K562 (cell line): ENCODE data around the gene EHBP1L1. TPM values are rescaled to one million over a fixed set of nuclear protein-coding genes. Genes with fewer than 3 reads are reported as not detected.

Experiments used
- ATAC-seq: fragments of 200-7000 bp; cut with Tn5 transposase; 3 replicates; pipeline ENCODE4 v1.9.1; 2020; ENCODE audit warnings: moderate library complexity
- BruUV-seq: library from RNA; stranded (reverse); fragments of 400-500 nt; replicated peaks from 2 replicates; lab custom pipeline; 2021; lab: Mats Ljungman, UMichigan
- CTCF ChIA-PET: fragments of 300-600 bp; formaldehyde crosslinking; extraction: SDS; loops from one replicate; lab custom pipeline; 2021; ENCODE audit warnings: low intra/inter-chr PET ratio; lab: Yijun Ruan, JAX
- POLR2A ChIA-PET: fragments of 300-600, 350-650 bp; sonication (Branson Sonifier 250); formaldehyde crosslinking; extraction: SDS; loops from one replicate; lab custom pipeline; 2021; ENCODE audit warnings: antibody characterized with exemption, inconsistent platforms; lab: Yijun Ruan, JAX
- DNase-seq, 4 experiments: peaks; one replicate each; pipeline versions ENCODE4 v3.0.0 to v3.0.0-alpha.2; 2011 to 2018; ENCODE audit warnings: low spot score in 3 of 4, mixed read lengths in 3 of 4; ENCODE audit errors: extremely low read depth in 1 of 4
- FAIRE-seq: peaks from 2 replicates; lab custom pipeline; 2011; peaks lifted over from hg19 to GRCh38; lab: Jason Lieb, UNC
- H2AFZ ChIP-seq: 2 replicates; pipeline ENCODE4 v1.6.0; 2011; ENCODE audit warnings: low read depth, low read length, control low read depth, inconsistent platforms
- H3K27ac ChIP-seq: fragments of 200-600 bp; 3 replicates; pipeline ENCODE4 v1.8.0; 2011; ENCODE audit warnings: low read depth, mild to moderate bottlenecking, control low read depth, inconsistent platforms, low read length, moderate library complexity, mixed read lengths; ENCODE audit errors: extremely low read depth
- H3K27me3 ChIP-seq, 2 experiments: fragments of 300-600 bp in 1 of 2; 2 replicates in 1 of 2; 3 replicates in 1 of 2; pipeline versions ENCODE4 v1.6.0 to v1.8.0; 2011; ENCODE audit warnings: inconsistent platforms in 2 of 2, low read length in 2 of 2, mild to moderate bottlenecking in 1 of 2, mixed read lengths in 1 of 2, moderate library complexity in 1 of 2; ENCODE audit not compliant: control insufficient read depth in 2 of 2, insufficient read depth in 2 of 2
- H3K36me3 ChIP-seq: fragments of 300-600 bp; 3 replicates; pipeline ENCODE4 v1.8.0; 2011; ENCODE audit warnings: mild to moderate bottlenecking, low read length, inconsistent platforms; ENCODE audit not compliant: control insufficient read depth, insufficient read depth
- H3K4me1 ChIP-seq, 2 experiments: fragments of 200-600 bp in 1 of 2; replicated peaks in 1 of 2; 2 replicates in 1 of 2; 3 replicates in 1 of 2; pipeline versions ENCODE4 v1.5.1 to v1.8.0; 2011; ENCODE audit warnings: inconsistent platforms in 2 of 2, low read length in 2 of 2, mild to moderate bottlenecking in 1 of 2, mixed read lengths in 1 of 2, moderate library complexity in 1 of 2; ENCODE audit not compliant: control insufficient read depth in 2 of 2, insufficient read depth in 2 of 2
- H3K4me2 ChIP-seq: 2 replicates; pipeline ENCODE4 v1.6.1; 2011; ENCODE audit warnings: low read length, control low read depth, inconsistent platforms, mixed read lengths; ENCODE audit not compliant: insufficient read depth
- H3K4me3 ChIP-seq: fragments of 200-600 bp; sonication (generic), shearing (Covaris generic); 2 replicates; pipeline ENCODE4 v1.5.1; 2016; ENCODE audit warnings: control low read depth, inconsistent platforms
- H3K79me2 ChIP-seq: fragments of 200-600 bp; 3 replicates; pipeline ENCODE4 v1.8.0; 2011; ENCODE audit warnings: low read length, inconsistent platforms; ENCODE audit not compliant: control insufficient read depth, insufficient read depth
- H3K9ac ChIP-seq, 2 experiments: 2 replicates each; pipeline versions ENCODE4 v1.6.0 to v1.6.1; 2011; ENCODE audit warnings: low read depth in 2 of 2, low read length in 2 of 2, control low read depth in 1 of 2, inconsistent platforms in 1 of 2, mild to moderate bottlenecking in 1 of 2, mixed read lengths in 1 of 2; ENCODE audit not compliant: insufficient read depth in 1 of 2
- H3K9me1 ChIP-seq: one replicate; pipeline ENCODE4 v1.6.0; 2011; ENCODE audit warnings: inconsistent platforms, mild to moderate bottlenecking, low read length, moderate library complexity; ENCODE audit not compliant: control insufficient read depth, insufficient read depth
- H3K9me3 ChIP-seq: replicated peaks from 2 replicates; pipeline ENCODE4 v1.5.1; 2011; ENCODE audit warnings: low read depth, low read length, inconsistent platforms; ENCODE audit not compliant: control insufficient read depth, insufficient read depth
- H4K20me1 ChIP-seq: replicated peaks from 2 replicates; pipeline ENCODE4 v1.6.1; 2011; ENCODE audit warnings: low read length, inconsistent platforms, mixed read lengths; ENCODE audit not compliant: control insufficient read depth, insufficient read depth
- CCNT2 ChIP-seq: IDR thresholded peaks from 2 replicates; pipeline ENCODE4 v1.6.1; 2011; ENCODE audit warnings: borderline replicate concordance, low read depth, mild to moderate bottlenecking, moderate library complexity, mixed read lengths, low read length; ENCODE audit not compliant: insufficient read length; ENCODE audit errors: extremely low read depth
- CHD1 ChIP-seq: fragments of 200-600 bp; sonication (generic); IDR thresholded peaks from one replicate; pipeline ENCODE4 v1.6.1; 2012; ENCODE audit warnings: mild to moderate bottlenecking, moderate library complexity, low read length, inconsistent platforms
- ETV6 ChIP-seq, 3 experiments: fragments of 150-350 bp in 1 of 3; sonication (generic) in 1 of 3; formaldehyde crosslinking in 1 of 3; IDR thresholded peaks; 2 replicates each; pipeline versions ENCODE4 v1.6.1 to v1.8.0; 2014 to 2022; ENCODE audit warnings: borderline replicate concordance in 2 of 3, low read depth in 2 of 3, antibody characterized with exemption in 1 of 3, low read length in 1 of 3, mild to moderate bottlenecking in 1 of 3, missing genetic modification reagents in 1 of 3
- KAT7 ChIP-seq: sonication (generic); formaldehyde crosslinking; IDR thresholded peaks from 2 replicates; pipeline ENCODE4 v1.8.0; 2022; ENCODE audit warnings: missing genetic modification reagents, mild to moderate bottlenecking, borderline replicate concordance
- PHF20 ChIP-seq: fragments of 450-650 bp; IDR thresholded peaks from 2 replicates; pipeline ENCODE4 v1.6.1; 2018; ENCODE audit not compliant: partially characterized antibody
- RB1 ChIP-seq: fragments of 450-650 bp; IDR thresholded peaks from 2 replicates; pipeline ENCODE4 v1.6.1; 2017; ENCODE audit warnings: low read depth, mild to moderate bottlenecking
- RBFOX2 ChIP-seq: fragments of 200-400 bp; formaldehyde crosslinking; IDR thresholded peaks from 2 replicates; pipeline ENCODE4 v1.6.1; 2017; ENCODE audit warnings: low read depth, mild to moderate bottlenecking, low read length, moderate library complexity
- SAP30 ChIP-seq: fragments of 200-600 bp; sonication (generic); IDR thresholded peaks from 2 replicates; pipeline ENCODE4 v1.6.1; 2012; ENCODE audit warnings: borderline replicate concordance, low read depth, mild to moderate bottlenecking, moderate library complexity, low read length, control low read depth, inconsistent platforms; ENCODE audit not compliant: insufficient read depth, poor library complexity, severe bottlenecking
- SIN3B ChIP-seq: fragments of 450-650 bp; IDR thresholded peaks from 2 replicates; pipeline ENCODE4 v1.6.1; 2017; ENCODE audit warnings: low read depth, mild to moderate bottlenecking, moderate library complexity
- SMARCA4 ChIP-seq: fragments of 450-650 bp; IDR thresholded peaks from 2 replicates; pipeline ENCODE4 v1.6.1; 2016
- VEZF1 ChIP-seq: fragments of 200-800 bp; sonication (Bioruptor generic); IDR thresholded peaks from 2 replicates; pipeline ENCODE4 v1.6.1; 2017; ENCODE audit warnings: missing genetic modification characterization, missing compliant biosample characterization
- YY1 ChIP-seq, 3 experiments: IDR thresholded peaks; 2 replicates each; pipeline ENCODE4 v1.6.1; 2011; ENCODE audit warnings: low read length in 2 of 3, mild to moderate bottlenecking in 2 of 3, moderate library complexity in 2 of 3, borderline replicate concordance in 1 of 3, control low read depth in 1 of 3, low read depth in 1 of 3; ENCODE audit not compliant: insufficient read depth in 3 of 3, insufficient replicate concordance in 2 of 3, control insufficient read depth in 1 of 3, insufficient read length in 1 of 3; ENCODE audit errors: extremely low read depth in 1 of 3
- WGBS: fragments of 100-300 bp; shearing (Covaris generic); methylation state at CpG from one replicate; pipeline ENCODE4 v1.1.6; 2016; ENCODE audit warnings: low coverage, mixed read lengths; ENCODE audit not compliant: insufficient coverage; ENCODE audit errors: missing lambda C conversion rate; 5-methylcytosine and 5-hydroxymethylcytosine counted together
- in situ Hi-C: fragments of 300-500 bp; cut with MboI; formaldehyde crosslinking; loops from 4 replicates; pipeline ENCODE4 v1.15.0; 2018; ENCODE audit warnings: inconsistent platforms, mixed read lengths
- intact Hi-C: fragments of 100-400 bp; cut with micrococcal nuclease; formaldehyde crosslinking; loops from 2 replicates; pipeline ENCODE4 v1.14.2; 2022
- polyA plus RNA-seq, 8 experiments: library from polyadenylated mRNA; depleted of rRNA in 4 of 8; stranded (reverse) in 5 of 8; unstranded in 3 of 8; fragments of >200 nt; fragmentation: Nextera tagmentation in 2 of 8; fragmentation: Illumina TruSeq in 1 of 8; extraction: Ambion mirVana in 2 of 8; extraction: Trizol in 1 of 8; gene quantifications; 2 replicates each; pipeline versions ENCODE4 v1.2.1 to v1.2.3, GENCODE V29; 2011 to 2014; ENCODE audit warnings: inconsistent platforms in 1 of 8, missing spikeins in 1 of 8
- total RNA-seq, 7 experiments: library from RNA; depleted of rRNA in 6 of 7; stranded (reverse); fragments of >200 nt in 6 of 7; fragmentation: Illumina TruSeq in 2 of 7; extraction: Trizol in 2 of 7; gene quantifications; 2 replicates each; pipeline versions ENCODE4 v1.2.1 to v1.2.3, GENCODE V29; 2011 to 2021; ENCODE audit warnings: low replicate concordance in 1 of 7
- TF ChIP-seq, protein P1 (sequence below): conservative IDR thresholded peaks from 2 replicates; pipeline ENCODE4 v1.6.1; 2011; ENCODE audit warnings: low read depth, mild to moderate bottlenecking, low read length; ENCODE audit not compliant: control insufficient read depth
- TF ChIP-seq, protein P2 (sequence below): fragments of 250-450 bp; sonication (Bioruptor Pico); IDR thresholded peaks from 2 replicates; pipeline ENCODE4 v1.8.0; 2021; ENCODE audit warnings: mild to moderate bottlenecking, moderate library complexity

The EHBP1L1 gene
- total and polyA plus RNA-seq, 9 of the 15 experiments (the other 6 are each of a cell fraction or from before 2014, with no cell fraction given) = 0.03 to 87.1 (median 26.3) TPM

GRCh38 chr11:65615950-65616574 lies 40.2 kb downstream of the EHBP1L1 start:
- Histone ChIP-seq H3K79me2 (peaks cover 64% of the 10 kb centered on the region), H3K4me3 (peak overlapping the region; percentile 94), H2AFZ (peak overlapping the region; percentile 72; the same call in 1 of the 2 replicates), H3K27ac (peak overlapping the region; percentile 74), H3K4me1 (peaks cover 28 to 76% of the 10 kb centered on the region in 2 experiments), H3K27me3 (no peaks in the 10 kb centered on the region), H3K4me2 (peak overlapping the region; percentile 90), H3K36me3 (peaks cover 53% of the 10 kb centered on the region; the same call in 2 of the 3 replicates), H3K9me1 (no peaks in the 10 kb centered on the region), H3K9ac (peak overlapping the region; percentile 85 to 97), H4K20me1 (no peaks in the 10 kb centered on the region; the same call in 1 of the 2 replicates), H3K9me3 (no peaks in the 10 kb centered on the region)
- POLR2A ChIA-PET = interaction anchor here (0.5 to 2.0 kb wide), 12 partner anchors 10 to 275 kb away, joined by 3 to 18 read pairs (median 6); partner anchors contain the start of genes KCNK7 and MALAT1
- peak; percentile 42 for ATAC-seq
- WGBS = under 1% methylated on average over 18 of the region's 50 CpGs
- DNase-seq = peak; percentile 81 to 97 (median 93)
- intact Hi-C loops = loop anchor here (2.0 kb wide), 1 partner anchor 21 kb away; no protein-coding TSS in a partner anchor
- CTCF ChIA-PET = no interaction called here
- FAIRE-seq = no peak
- no TSS peak for BruUV-seq
- in situ Hi-C loops = no loop called here
- TF ChIP-seq SIN3B (0 out of 2 replicates have a peak, but pooled peaks have one; percentile 6), YY1 (IDR thresholded peaks at IDR 0.05; ENCODE audit: borderline replicate concordance in 1 of 3, control insufficient read depth in 1 of 3, extremely low read depth in 1 of 3, insufficient read depth in 3 of 3, insufficient read length in 1 of 3, insufficient replicate concordance in 2 of 3, low read depth in 1 of 3, low read length in 2 of 3) (peak in 1 of 3 experiments; percentile 48), PHF20 (peak; percentile 29), RB1 (0 out of 2 replicates have a peak, but pooled peaks have one; percentile 46), CHD1 (peak; percentile 98), SMARCA4 (no peak), ETV6 (IDR thresholded peaks at IDR 0.05; ENCODE audit: borderline replicate concordance in 1 of 2, low read depth in 2 of 2, low read length in 1 of 2) (no peak), ETV6 (CRISPR knock-in tag; IDR thresholded peaks at IDR 0.05; ENCODE audit: borderline replicate concordance) (0 out of 2 replicates have a peak, but pooled peaks have one; percentile 33), VEZF1 (CRISPR knock-in tag) (peak; percentile 82), CCNT2 (peak; percentile 10), KAT7 (CRISPR knock-in tag) (0 out of 2 replicates have a peak, but pooled peaks have one; percentile 18), SAP30 (peak; percentile 58), RBFOX2 (peak; percentile 22)
- TF ChIP-seq, protein P1, sequence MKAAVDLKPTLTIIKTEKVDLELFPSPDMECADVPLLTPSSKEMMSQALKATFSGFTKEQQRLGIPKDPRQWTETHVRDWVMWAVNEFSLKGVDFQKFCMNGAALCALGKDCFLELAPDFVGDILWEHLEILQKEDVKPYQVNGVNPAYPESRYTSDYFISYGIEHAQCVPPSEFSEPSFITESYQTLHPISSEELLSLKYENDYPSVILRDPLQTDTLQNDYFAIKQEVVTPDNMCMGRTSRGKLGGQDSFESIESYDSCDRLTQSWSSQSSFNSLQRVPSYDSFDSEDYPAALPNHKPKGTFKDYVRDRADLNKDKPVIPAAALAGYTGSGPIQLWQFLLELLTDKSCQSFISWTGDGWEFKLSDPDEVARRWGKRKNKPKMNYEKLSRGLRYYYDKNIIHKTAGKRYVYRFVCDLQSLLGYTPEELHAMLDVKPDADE = peak; percentile 78; the same call in 1 of the 2 replicates
- TF ChIP-seq, protein P2, sequence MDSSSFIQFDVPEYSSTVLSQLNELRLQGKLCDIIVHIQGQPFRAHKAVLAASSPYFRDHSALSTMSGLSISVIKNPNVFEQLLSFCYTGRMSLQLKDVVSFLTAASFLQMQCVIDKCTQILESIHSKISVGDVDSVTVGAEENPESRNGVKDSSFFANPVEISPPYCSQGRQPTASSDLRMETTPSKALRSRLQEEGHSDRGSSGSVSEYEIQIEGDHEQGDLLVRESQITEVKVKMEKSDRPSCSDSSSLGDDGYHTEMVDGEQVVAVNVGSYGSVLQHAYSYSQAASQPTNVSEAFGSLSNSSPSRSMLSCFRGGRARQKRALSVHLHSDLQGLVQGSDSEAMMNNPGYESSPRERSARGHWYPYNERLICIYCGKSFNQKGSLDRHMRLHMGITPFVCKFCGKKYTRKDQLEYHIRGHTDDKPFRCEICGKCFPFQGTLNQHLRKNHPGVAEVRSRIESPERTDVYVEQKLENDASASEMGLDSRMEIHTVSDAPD (CRISPR knock-in tag) = no peak
